HG03025 (cell line): Measurements from ENCODE around the gene EYS.

Experiments used
- ATAC-seq: cut with Tn5 transposase; IDR thresholded peaks from one replicate; pipeline ENCODE4 v1.9.1; 2021; ENCODE audit warnings: mild to moderate bottlenecking, moderate library complexity; ENCODE audit not compliant: unreplicated experiment, low FRiP score

EYS gene

DNA sequence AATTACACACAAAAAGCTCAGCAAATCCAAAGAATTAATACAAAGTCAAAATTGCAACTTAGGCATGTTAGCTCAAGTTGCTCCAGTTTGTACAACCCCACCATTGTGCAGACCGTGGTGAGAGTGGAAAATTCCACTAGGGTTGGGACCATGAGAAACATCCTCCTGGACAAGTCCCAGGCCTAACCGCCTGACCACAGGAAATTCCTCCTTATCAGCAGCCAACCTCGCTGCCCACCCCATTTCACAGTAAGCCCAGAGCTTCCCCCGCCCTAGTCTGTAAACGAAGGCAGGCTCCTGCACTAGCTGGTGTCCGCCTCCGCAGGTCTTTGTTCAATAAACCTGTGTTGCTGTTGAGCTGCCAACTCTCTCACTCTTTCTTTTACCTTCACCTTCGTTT lies 1023.3 kb downstream of the EYS start:
- no peak for ATAC-seq

DNA sequence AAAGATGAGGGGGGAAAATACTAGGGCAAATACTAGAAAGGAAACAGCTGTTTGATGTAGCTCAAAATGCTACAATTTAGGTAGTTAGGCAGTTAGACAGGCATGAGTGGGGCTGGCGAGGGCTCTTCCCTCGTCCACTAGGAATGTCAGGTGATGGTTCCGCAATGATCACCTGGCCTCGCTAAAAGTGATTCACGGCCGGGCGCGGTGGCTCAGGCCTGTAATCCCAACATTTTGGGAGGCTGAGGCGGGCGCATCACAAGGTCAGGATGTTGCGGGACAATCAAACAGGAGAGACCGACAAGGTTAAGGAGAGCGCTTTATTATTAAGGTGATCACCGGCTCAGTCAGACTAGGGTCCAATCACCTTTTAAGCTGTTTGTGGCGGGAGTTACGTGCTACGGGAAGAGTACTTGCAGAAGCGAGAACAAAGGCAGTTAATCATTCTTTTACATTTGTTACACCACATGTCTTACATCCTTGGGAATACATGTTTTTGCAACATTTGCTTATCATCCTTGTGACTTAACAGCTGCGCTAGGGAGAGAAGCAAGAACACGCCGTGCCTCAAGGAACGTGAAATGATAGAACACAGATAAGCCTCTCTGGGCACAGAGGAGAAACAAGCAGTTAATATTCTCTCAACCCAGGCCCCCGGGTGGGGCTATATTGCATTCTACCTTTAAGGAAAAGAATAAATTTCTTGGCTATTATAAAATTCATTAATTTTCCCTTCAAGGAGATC lies 1025.4 kb downstream of the EYS start:
- no peak for ATAC-seq

DNA sequence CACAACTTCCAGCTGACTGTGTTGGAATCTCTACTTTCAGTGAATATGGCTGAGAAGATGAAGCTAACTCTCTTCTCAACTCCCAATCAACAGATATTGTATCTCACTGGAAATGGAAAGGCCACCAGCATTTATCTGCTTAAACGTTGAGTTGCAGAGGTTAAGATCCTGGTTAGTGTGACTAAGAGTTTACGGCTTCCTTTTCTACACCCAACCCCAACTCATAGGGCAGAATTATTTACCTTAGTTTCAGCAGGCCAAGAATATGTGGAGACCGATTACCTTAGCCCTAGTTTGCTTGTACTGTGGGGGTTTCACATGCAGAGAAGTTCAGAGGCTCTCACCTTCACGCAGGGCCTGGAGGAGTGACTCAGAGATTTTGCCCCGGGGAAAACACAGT lies 1026.6 kb downstream of the EYS start:
- no peak for ATAC-seq

DNA sequence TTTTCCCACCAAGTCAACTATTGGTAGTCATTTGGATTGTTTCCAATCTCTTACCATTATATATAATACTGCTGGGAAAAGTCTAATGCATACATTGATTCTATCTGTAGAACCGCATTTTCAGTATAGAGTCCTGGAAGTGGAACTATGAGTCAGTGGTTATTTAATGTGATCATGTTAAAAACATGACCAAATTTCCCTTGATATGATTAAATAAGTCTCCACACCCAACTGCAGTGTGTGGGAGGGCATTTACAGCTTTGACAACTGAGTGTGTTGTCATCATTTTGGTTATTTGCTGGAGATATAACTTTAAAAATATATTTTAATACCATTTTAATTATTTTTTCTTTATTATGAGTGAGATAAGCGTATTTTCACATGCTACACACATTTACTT lies 1027.6 kb downstream of the EYS start:
- no peak for ATAC-seq

- no peak for ATAC-seq
Measured at GRCh38 chr6:64672651-64673050, 1034.4 kb downstream of the EYS start.

DNA sequence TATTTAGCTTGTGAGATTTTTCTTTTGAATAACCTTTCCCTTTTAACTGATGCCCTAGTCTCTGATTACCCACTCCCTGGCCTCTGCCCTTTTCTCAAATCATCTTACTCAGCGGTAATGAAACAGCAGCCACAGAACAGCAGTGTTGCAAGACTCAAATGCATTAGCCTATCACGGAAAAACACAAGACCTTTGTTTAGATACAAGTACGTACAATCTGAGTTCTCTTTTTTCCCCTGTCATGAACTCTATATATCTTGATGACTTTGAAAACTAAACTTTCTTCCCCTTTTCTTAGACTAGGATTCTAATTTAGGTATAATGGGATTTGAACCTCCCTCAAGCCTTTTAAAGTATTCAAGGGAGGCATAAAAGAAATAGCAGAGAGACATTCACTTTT lies 1034.9 kb downstream of the EYS start:
- no peak for ATAC-seq

- no peak for ATAC-seq
Measured at GRCh38 chr6:64665137-64665536, 1041.9 kb downstream of the EYS start.

DNA sequence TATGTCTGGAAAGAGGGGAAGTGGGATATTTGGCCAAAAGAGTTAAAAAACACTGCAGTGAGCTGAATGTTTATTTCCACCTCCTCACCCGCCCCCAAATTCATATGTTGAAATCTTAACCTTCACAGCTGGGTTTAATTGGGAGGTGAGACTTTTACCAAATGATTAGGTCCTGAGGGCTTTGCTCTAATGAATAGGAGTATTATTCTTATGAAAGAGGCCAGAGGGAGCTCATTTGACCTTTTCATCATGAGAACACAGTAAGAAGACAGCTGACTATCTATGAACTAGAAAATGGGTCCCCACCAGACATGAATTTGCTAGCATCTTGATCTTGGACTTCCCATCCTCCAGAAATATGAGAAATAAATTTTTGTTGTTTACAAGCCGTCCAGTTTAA lies 1042.5 kb downstream of the EYS start:
- ATAC-seq, result no peak

DNA sequence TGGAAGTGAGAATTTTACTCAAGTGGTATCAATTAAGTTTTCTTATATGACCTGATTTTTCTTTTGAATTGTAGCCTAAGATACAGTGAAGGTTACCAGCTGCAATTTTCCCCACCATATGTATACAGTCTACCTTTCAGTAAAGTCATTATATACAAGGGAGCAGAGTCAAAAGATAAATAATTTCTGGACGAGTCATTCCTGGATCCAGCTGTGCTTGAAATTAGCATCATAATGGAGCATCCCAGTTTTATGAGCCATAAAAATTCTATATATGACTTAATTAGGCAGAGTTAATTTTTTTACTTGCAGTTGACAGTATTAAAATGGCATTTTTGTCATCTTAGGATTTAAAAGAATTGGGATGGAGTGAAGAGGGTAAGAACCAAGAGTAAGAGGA lies 1063.0 kb downstream of the EYS start:
- ATAC-seq, result no peak

- ATAC-seq, result no peak
Measured at GRCh38 chr6:64630901-64631300, 1076.1 kb downstream of the EYS start.

GRCh38 chr6:64622944-64623343 lies 1084.1 kb downstream of the EYS start:
- no peak for ATAC-seq

- ATAC-seq, result no peak
Measured at GRCh38 chr6:64602993-64603392, 1104.0 kb downstream of the EYS start.

- no peak for ATAC-seq
Measured at GRCh38 chr6:64591676-64592036, 1115.4 kb downstream of the EYS start.

DNA sequence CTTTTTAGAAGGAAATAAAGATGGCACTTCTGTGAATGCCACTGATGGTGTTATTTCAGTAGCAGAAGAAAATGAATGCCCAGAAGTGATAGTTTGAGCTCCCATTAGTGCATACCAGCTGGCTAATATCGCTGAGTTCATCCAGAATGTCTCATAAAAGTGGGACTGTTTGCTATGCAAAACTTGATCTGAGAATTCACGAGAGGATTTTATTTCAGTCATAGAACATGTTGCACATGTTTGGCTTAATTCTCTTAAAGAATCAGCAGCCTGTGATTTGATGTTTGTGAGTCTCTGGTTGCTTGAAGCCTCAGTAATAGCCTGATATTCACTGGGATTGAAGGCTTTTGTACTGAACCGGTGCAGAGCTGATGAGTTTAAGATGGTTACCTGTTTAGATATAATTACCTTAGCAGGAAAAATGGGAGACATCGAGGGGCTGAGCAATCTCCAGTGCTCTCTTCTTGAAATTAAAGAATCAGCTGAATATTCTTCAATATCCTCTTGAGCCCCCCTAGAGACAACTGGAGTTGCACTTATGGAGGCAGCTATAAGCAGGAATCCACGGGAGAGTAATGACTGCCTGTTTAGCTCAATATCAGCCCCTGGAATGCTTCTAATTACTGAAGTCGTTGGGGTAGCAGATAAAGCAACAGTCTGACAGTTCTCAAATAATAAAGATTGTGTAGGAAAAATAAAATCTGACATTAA lies 1115.9 kb downstream of the EYS start:
- no peak for ATAC-seq

DNA sequence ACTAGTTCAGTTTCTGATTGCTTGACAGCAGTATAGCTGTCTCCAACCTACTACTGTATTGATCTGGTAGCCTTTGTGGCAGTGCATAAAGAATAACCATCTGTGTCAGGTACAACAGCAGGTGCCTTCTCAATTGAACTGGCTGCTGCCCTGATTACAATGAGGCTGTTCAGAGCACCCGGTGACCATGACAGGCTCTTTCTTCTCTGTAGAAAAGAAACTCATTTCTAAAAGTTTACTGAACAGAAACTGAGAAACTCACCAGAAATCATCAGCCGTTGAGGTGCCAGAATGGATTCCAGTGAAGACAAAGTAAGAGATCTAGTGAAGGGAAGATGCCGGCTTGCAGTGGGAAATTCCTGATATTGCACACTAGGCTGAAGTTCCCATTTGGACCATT lies 1117.1 kb downstream of the EYS start:
- no peak for ATAC-seq

- no peak for ATAC-seq
Measured at GRCh38 chr6:64580346-64580745, 1126.7 kb downstream of the EYS start.

- ATAC-seq, result no peak
Measured at GRCh38 chr6:64553249-64553786, 1153.7 kb downstream of the EYS start.

- no peak for ATAC-seq
Measured at GRCh38 chr6:64547594-64548268, 1159.3 kb downstream of the EYS start.

DNA sequence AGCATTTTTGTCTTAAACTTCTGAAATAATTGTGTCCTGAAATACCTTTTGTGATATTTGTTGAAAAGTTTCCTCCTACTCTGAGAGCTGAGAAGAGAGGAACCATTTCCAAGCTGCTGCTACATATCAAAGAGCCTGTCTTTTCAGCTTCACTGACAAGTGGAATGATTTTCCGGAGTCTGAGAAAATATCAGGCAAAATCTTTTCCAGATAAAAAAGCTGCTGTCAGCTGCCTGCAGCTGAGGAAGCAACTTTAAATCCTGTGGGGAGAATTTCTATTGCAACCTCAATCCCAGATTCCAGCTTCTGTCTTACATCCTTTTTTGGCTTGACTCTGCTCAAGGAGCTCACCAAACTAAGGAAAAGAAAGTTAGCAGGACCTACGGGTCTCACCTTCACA lies 1167.1 kb downstream of the EYS start:
- ATAC-seq, result no peak

DNA sequence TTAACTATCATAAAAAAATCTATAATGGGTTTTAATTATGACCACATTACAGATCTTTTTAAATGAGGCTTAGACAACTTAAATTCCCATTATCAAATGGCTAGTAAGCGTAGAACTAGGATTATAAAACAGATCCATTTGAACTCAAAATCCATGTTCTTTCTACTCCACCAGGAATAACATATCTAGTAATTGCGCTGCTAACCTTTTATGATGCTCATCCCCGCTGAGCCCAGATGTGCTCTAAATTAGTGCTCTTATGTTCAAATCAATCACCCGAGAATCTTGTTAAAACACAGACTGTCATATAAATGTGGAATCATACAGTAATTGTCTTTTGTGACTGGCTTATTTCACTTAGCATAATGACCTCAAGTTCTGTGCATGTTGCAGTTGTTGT lies 1168.3 kb downstream of the EYS start:
- no peak for ATAC-seq

DNA sequence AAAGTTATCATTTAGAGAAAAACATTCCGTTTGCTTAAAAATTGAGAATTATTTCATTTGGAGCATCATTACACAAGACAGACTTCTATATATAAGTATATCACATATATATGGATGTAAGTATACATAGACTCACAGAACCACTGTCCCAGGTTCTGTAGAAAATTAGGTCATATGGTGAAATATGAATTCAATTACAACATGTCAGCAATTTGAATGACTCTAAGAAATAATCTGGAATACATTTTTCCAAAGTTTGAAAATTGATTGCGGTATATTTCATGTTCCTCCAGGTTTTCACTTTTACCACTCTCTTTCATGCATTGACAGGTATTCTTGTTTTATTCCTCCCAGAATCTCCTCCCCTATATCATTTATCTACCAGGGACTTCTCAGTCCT lies 1179.1 kb downstream of the EYS start:
- no peak for ATAC-seq

DNA sequence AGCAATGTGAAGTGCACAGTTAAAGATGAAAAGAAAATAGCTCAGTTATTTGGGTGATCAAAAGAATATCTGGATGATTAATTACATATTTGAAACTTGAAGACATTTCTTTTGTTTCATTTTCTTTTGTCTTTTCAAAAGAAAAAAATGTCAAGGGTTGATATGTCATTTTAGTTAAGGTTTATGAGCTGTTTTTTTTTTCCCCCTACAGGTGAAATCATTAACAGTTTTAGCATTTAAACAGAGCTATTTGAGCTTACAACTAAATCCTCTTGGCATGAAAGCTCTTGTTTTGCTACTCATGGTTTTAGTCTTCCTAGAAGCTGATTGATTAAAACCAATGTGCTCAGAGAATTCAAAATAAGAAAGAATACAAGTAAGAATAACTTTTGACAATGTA lies 1184.2 kb downstream of the EYS start:
- no peak for ATAC-seq
